Stimulated activated CD4-positive, alpha-beta T cell treated with anti-CD3 and anti-CD28 coated beads, Interleukin-4, amount 100 ng/mL, for 48 hours (primary cell): Measurements from ENCODE around the gene GPC2.
"Not testable (repeated sequence)": the region's sequence is repeated elsewhere in the genome, so short reads cannot be mapped to it uniquely, and the experiment has no call there.

Experiments
- DNase-seq, 2 donors: peaks; one replicate each; pipeline ENCODE4 v3.0.0-alpha.2; 2020; ENCODE audit warnings: low read depth in 2 of 2

Gene GPC2

DNA sequence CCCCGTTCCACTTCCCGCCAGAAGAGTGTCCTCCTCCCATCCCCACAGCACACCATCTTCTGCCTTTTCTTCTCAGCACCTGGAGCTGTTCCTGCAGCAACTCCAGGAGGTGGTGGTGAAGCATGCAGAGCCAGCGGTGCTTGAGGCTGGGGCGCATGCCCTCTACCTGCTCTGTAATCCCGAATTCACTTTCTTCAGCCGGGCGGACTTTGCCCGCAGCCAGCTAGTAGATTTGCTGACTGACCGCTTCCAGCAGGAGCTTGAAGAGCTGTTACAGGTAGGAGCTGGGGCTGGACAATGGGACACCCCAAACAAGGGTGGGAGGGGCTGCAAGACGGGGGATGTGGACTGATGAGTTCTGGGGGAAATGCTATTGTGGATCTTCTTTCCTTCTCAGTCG is 23.5 kb upstream of the GPC2 start:
- DNase-seq: no peak

DNA sequence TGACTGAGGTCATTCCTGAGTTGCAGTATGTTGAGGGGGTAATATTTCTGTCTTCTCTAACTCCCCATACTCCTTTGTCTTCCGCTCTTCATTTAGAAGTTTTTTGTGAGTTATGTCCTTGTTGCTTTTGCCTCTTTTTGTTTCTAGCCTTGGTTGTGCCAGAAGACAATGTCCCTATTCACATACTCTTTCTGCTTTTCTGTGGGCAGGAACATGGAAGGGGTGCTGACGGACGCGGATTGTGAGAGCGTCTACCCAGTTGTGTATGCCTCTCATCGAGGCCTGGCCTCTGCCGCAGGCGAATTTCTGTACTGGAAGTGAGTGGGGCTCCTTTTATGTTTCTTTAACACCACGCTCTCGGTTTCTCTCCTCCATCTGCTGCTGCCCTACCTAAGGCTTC is 21.1 kb upstream of the GPC2 start:
- no peak for DNase-seq

DNA sequence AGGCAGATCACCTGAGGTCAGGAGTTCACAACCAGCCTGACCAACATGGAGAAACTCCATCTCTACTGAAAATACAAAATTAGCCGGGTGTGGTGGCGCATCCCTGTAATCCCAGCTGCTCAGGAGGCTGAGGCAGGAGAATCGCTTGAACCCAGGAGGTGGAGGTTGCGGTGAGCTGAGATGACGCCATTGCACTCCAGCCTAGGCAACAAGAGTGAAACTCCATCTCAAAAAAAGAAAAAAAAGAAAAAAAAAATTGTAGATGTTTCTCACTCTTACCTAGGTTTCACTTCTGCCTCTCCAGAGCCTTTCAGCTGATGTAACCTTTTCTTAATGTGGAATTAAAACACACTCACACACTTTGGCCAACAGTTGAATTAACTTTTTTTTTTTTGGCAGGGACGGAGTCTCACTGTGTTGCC is 18.7 kb upstream of the GPC2 start:
- DNase-seq: not testable (repeated sequence)

DNA sequence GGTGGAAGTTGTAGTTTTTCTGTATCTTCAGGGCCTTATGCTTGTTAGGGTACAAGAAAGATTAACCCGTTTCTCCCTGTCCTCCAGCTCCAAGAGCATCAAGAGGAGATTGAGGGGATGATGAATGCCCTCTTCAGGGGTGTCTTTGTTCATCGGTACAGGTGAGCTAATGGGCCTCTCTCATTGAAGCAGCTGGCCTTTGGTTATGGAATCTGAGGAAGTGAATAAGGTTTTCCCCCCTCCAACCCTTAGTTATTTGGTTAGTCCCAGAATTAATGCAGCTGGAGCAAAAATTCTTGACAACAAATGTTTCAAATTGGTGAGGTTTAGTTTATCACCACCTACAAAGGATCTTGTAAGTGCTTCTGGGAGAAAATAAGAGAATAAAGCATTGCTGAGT is 18.0 kb upstream of the GPC2 start:
- no peak for DNase-seq

DNA sequence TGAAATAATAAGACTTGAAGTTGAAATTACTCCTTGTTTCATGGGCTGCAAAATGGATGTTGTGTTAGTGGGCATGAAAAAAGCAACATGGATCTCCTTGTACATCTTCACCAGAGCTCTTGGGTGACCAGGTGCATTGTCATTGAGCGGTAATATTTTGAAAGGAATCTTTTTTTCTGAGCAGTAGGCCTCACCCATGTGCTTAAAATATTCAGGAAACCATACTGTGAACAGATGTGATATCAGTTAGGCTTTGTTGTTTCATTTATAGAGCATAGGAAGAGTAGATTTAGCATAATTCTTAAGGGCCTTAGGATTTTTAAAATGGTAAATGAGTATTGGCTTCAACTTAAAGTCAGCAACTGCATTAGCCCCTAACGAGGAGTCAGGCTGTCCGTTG is 15.8 kb upstream of the GPC2 start:
- DNase-seq: no peak

DNA sequence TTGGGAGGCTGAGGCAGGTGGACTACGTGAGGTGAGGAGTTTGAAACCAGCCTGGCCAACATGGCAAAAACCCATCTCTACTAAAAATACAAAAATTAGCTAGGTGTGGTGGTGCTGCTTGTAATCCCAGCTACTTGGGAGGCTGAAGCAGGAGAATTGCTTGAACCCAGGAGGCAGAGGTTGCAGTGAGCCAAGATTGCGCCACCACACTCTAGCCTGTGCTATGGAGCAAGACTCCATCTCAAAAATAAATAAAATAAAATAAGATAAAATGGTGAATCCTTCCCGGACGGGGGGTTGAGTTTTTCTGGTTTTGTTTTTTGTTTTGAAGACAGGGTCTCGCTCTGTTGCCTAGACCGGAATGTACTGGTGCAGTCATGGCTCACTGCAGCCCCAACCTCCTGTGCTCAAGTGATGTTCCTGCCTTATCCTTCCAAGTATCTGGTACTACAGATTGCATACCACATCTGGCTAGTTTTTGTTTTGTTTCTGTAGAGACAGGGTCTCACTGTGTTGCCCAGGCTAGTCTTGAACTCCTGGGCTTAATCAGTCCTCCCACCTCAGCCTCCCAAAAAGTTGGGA is 15.2 kb upstream of the GPC2 start:
- not testable (repeated sequence) for DNase-seq

DNA sequence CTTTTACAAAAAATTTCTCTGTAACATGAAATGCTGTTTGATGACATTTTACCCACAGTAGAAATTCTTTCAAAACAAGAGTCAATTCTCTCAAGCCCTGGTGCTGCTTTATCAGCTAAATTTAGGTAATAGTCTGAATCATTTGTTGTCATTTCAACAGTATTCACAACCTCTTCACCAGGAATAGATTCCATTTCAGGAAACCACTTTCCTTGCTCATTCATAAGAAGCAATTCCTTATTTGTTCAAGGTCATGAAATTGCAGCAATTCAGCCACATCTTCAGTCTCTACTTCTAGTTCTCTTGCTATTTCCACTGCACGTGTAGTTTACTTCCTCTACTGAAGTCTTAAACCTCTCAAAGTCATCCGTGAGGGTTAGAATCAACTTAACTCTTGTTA is 14.6 kb upstream of the GPC2 start:
- no peak for DNase-seq

DNA sequence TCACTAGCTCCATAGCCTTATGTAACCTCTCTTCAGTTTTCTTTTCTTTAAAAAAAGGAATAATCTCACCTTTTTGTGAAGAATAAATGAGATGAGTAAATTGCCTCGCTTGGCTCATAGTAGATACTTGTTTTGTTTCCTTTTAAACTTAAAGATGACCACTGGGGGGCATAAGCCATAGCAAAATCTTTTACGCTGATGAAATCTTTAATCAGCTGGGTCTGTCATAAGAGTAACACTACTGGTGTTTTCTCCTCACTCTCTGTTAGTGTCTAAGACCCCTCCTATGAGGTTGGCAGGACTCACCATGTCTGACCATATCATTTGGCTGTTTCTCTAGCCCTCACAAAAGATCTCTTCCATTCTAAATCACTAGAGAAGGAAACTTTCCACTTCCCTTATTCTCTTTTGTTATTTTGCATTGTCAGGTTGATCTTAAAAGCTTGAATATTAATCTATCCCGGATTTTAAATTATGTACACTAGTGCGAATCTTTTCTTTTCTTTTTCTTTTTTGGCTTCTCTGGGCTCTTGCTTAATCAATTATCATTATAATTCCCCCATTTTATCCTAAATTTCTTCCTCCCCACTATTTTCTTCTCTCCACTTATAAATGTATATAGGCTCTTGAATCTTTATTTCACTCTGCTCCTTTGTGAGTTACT is 13.0 kb upstream of the GPC2 start:
- DNase-seq: no peak

DNA sequence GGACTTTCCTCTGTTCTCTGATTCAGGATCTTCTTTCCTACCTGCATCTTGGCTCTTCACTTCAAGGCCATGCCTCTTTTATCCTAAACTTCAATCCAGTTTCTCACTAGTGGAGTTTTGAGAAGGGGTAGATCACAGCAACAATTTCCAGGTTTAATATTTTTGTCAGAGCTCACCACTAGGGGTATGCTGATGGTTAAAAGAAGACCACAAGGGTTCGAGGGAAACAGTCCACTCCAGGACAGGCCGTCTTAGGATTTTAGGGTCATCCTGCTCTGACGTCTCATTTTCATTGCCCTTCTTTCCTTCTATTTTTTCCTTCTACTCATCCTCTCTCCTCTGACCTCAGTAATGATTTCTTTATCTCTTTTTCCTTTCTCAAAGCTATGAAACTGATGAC is 11.9 kb upstream of the GPC2 start:
- DNase-seq: no peak

DNA sequence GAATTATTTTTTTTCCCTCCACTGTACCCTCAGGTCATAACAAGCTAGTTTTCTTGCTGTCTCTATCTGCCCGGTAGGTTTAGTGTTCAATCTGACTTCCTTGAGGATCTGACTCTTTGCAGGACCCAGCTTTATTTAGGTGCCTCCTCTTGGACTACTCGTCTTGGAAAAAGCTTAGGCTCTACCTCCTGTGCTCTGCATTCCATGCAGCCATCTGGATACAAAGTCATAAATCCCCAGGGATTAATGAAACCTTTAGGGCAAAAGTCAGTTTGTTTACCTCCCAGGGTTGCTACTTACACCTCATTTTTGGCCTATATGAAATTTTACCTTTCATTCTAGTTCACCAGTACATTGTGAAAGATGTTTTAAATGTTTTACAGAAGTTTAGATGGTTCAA is 8.5 kb upstream of the GPC2 start:
- no peak for DNase-seq

DNA sequence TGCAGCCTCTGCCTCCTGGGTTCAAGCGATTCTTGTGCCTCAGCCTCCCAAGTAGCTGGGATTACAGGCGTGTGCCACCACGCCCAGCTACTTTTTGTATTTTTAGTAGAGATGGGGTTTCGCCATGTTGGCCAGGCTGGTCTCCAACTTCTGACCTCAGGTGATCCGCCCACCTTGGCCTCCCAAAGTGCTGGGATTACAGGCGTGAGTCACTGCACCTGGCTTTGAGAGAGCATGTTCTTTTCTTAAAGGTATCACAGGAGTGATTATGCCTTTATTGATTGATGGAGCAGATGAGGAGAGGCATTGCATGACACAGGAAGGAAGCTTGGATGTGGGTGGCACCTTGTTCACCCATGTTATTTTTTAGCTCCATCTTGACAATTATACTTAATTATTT is 5.9 kb upstream of the GPC2 start:
- not testable (repeated sequence) for DNase-seq

DNA sequence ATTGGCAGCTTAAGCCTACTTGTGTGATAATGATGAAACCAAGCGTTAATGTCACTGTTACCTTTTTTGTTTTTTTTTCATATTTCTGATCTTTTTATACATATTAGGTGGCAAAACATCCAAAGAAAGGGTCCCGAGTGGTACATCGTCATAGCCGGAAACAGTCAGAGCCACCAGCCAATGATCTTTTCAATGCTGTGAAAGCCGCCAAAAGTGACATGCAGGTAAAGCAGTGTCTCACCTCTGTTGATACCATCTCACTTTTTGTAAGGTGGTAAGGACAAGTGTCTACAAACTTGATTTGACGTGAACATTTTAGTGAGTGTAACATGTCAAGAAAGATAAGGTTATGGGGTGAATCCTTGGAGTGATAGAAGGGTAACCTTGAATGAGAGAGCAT is 5.4 kb upstream of the GPC2 start:
- not testable (repeated sequence) for DNase-seq

DNA sequence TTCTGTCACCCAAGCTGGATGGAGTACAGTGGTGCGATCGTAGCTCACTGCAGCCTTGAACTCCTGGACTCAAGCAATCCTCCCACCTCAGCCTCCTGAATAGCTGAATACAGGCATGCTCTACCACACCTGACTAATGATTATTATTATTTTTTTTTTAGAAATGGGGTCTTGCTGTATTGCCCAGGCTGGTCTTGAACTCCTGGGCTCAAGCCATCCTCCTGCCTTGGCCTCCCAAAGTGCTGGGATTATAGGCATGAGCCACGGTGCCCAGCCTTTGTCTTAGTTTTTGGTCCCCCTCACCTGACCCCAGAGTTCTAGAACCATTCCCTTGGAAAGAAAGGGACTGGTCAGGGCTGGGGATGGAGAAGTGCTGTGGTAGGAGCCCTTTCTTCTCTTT is 2.9 kb upstream of the GPC2 start:
- DNase-seq: not testable (repeated sequence)

DNA sequence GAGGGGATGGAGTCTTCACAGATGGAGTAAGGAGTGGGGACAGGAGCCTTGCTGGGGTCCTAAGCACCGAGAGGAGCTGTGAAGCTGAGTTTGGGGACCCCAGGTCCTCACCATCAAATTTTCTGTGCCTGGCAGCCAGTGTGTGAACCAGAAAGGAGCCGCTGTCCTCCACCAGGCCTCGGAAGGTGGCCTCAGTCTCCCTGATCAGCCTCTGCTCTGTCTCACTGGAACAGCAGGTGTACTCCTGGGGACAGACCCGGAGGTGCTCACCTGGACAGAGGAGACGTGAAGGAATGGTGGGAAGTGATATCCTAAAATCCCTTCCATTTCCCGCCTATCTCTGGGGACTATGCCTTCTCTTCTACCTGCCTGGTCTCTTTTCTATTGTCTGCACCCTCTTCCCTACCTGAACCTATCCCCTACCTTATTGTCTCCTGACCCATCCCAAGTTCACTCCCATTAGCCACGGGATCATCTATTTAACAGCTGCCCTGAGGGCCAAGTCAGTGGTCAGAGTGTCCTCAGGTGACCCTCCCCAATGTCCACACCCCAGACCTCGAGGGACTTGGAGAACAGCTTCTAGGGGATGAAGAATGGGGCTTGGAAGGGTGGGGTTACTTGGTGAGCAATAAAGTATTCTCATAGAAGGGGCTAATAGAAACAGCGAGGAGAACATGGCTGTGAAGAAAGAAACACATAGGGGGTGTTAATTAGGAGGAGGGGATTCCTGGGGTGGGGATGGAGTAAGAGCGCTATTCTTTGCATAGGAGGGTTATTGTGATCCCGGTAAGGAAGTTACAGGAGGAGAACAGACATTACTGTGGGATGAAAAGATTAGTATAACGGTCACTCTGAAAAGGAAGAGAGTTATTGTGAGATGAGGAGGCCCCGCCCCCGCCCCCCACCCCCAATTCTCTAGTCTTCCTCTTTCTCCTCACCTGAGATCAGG is 811 bp downstream of the GPC2 start:
- DNase-seq: no peak

DNA sequence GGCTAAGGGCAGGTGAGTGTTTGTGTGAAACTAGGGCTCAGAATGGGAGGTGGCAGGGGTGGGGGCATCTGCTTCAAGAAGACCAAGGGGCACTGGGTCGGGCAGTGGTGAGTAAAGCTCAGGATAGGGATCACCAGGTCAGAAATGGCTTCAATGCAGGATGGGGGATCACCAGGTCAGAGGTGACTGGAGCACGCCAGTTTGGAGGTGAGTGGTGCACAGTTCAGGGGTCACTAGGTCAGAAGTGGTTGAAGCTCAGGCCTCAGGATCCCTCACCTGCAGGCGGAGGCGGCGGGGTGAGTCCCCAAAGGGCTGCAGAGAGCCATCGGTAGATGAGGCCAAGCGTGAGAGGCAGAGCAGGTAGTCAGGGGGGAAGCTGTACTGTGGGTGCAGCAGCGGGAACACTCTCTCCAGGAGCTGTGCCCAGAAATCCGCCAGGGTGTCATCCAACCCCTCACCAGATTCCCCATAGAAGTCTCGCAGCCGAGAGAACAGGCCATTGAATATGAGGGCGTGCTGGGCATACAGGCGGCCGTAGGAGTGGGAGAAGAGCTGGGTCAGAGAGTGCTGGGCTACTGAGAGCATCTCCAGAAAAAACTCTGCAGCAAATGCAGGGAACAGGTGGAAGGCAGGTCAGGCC is 1.8 kb downstream of the GPC2 start:
- no peak for DNase-seq

DNA sequence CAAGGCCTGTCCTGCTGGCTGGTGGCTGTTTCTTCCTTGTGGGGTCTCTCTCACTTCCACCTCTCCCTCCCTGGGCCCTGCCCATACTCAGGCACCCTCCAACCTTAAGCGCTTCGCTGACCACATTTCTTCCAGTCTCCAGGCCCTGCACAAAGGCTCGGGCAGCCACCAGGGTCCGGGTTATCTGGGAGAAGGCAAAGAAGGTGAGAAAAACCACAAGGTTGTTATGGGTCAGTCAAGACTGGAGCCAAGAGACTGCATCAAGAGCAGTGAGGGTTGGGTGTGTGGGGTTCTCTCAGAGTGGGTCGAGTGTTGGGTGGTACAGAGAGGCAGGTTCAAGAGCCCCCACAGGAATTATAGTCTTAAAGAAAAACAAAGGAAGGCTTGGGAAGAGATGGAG is 2.6 kb downstream of the GPC2 start:
- DNase-seq: no peak

DNA sequence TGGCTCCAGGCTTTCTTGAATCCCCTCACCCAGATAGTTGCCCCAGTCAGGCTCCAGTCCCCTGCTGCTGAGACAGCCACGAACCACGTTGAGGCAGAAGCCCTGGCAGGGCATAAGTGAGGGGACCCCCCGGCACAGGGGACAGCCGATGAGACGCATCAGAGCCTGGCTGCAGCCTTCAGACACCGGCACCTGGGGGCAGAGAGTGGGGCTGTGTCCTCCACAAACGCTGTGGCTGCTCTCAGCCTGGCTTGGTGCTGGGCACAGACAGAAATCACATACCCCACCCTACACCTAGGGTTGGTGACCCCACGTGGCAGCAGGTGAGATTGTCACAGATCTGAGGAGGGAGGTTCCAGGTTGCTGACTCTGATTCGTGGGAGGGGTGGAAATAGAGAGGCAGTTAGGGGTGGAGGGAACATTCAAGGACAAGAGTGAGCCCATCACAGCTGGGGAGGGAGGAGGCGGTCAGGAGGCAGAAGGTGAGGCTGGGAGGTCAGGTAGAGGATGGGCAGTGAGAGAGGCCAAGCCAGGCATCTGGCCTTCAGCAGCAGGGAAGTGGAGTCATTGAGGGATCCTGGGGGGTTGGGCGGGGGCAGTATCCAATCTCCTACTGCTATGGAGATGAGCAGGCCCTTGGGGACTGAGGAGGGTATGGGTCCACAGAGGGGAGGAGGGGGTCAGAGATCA is 3.2 kb downstream of the GPC2 start:
- DNase-seq: no peak

DNA sequence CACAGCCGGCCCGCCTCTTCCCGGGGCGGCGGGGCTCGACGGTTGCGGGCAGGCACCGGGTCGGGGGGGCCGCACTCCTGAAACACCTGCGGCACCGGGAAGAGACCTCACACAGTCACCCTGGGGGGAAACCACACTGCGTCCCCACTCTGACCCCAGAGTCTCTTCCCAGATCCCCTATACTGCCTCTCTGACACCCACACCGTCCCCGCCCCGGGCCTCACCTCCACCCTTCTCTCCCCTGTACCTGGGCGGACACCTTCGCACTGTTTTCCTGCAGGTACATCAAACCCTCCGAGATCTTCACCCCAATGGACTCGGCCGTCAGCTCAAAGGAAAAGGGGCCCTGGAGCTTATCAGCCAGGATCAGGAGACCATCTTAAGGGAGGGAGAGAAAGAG is 5.3 kb downstream of the GPC2 start:
- DNase-seq: no peak

DNA sequence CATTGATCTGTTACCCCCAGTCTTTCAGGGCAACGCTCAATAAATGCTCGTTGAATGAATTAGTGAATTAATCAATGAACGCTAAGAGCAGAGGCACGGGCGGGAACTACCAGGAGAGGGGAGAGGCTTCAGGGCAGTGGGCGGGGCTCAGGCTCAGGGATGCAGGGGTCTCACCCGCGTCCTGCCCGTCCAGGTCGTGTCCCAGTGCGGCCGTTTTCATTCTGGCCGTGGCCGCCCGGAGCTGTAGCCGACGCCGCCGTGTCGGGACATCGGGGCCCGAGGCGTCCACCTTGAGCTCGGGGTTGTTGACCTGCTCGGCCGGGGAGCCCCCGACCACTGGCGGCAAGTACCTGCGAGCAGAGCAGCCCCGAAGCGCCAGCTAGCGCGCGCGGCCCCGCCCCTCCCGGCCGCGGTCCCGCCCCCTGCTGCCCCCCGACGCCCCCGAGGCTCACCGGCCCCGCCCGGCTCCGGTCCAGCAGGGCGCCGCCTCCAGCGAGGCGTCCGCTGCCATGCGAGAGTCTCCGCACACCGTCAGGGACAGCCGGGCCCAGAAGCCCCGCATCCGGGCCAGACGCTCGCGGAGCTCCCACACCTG is 6.0 kb downstream of the GPC2 start:
- no peak for DNase-seq

DNA sequence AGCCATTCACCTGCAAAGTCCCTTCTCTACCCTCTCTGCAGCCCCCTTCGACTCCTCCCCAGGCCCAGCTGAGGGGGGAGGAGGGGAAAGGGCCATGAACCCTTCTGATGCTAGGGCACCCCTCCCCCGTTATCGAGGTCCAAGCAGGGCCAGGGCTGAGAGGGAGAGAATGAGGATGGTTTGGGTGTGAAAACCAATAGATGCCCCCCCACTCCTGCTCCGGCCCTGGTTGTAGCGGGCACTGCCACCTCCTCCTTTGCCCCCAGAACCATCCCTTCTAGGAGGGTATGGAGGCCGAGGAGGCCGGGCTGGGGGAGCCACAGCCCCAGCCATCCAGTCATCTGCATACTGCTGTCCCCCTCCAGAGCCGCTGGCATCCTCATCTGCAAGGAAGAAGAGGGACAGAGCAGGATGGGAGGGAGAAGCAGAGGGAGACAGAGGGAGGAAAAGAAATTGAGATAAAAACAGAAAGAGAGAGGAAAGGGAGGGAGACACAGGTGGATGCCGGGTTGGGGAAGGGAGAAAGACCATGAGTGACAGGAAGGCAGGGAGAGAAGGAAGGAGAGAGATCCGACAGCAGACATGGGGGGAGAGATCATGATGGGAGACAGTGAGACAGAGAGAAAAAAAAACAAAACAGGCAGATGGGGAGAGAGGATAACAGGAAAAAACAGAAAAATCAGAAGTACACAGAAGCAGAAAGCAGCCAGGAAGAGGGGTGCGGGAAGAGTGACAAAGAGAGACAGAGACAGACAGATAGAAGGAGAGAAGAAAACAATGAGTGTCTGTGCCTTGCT is 6.9 kb downstream of the GPC2 start:
- no peak for DNase-seq
